NCI-H345 (cell line): Measurements from ENCODE around the gene KCND3.
"Not testable (repeated sequence)": the region's sequence is repeated elsewhere in the genome, so short reads cannot be mapped to it uniquely, and the experiment has no call there.

Experiments
- DNase-seq: peaks from one replicate; lab custom pipeline; 2025; lab: John Stamatoyannopoulos, UW

Gene KCND3

DNA sequence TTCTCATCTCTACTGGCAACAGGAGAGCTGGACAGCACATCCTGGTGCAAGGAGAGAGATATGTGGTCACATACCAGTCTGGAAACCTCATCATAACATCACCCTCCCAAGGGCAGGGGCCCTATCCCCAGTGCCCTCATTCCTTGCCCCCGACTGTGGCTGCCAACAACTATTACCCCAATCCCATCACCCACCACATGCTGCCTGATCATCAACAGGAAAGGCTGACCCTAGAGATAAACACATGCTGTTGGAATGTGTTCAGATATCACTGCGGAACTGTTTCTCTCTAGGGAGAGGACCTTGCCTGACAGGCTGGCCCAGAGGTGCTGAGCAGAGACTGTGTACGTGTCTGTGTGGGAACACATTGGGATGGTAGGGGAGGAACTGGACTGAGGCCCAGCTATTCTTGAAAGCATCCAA lies 245.8 kb downstream of the KCND3 start:
- DNase-seq, result no peak

DNA sequence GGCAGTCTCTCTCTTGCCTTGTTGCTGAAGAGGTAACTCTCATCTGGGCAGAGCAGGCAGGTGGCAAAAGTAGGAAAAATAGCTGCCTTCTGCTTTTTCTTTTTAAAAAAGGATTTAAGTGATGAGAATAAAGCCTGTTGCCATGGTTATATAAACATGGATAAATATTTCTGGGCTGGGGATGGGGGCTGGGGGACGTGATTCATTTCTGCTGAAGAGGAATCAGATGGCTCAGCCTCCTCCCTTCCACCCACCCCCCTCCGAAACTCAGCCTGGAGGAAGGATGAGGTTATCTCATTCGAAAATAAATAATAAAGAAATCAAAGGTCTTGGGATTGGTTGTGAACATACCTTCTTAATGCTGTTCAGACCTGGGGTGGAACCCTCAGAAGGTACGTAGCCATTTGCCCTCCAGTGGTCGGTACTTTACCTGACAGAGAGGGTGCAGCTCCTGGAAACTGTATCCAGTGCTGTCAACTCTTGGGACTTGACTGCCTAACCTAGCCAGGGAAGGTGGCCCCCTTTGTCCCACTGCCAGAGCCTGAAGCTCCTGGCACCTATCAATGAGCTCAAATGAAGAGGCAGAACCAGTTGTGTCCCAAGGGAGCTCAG lies 246.4 kb downstream of the KCND3 start:
- no peak for DNase-seq

DNA sequence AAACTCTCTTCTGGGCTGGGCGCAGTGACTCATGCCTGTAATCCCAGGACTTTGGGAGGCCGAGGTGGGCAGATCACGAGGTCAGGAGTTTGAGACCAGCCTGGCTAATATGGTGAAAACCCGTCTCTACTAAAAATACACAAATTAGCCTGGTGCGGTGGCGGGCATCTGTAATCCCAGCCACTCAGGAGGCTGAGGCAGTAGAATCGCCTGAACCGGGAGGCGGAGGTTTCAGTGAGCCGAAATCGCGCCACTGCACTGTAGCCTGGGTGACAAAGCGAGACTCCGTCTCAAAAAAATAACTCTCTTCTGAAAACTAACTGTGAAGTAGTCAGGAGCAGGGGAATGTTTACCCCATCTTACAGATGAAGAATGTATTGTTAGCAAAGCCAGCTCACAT lies 247.2 kb downstream of the KCND3 start:
- DNase-seq, result not testable (repeated sequence)

DNA sequence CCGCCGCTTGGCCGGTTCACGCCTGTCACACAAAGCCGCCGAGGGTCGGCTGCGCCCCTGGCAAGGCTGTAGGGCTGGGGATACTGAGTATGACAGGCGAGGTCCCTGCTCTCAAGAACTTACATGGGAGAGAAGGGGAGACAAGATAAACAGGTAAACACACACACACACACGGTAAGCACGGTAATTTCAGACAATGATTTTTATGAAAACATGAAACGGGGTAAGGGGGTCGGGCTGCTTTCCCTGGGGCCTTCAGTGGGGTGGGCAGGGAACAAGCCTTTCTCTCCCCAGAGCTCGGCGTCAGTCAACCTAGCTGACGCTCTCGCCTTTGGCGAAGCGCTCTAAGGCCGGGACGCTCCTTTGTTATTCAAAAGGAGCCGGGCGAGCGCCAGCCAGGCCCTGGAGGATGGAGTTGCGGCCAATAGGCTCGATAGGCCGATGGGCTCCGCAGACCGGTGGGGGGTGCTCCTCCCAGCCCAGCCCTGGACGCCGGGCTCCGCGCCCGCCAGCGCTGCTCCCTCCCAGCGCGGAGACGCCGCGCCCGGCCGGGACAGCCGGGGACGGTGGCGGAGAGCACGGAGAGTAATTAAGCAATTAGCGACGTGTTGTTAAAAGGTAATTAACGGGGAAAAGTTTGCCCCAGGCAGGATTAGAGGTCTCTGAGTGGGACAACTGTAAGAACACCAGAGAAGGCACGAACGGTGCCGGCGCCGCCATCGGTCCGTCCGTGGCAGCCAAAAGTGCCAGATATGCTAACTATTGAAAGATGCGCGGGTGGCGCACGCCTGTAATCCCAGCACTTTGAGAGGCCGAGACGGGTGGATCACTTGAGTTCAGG lies 249.3 kb downstream of the KCND3 start:
- DNase-seq, result peak; percentile 51

DNA sequence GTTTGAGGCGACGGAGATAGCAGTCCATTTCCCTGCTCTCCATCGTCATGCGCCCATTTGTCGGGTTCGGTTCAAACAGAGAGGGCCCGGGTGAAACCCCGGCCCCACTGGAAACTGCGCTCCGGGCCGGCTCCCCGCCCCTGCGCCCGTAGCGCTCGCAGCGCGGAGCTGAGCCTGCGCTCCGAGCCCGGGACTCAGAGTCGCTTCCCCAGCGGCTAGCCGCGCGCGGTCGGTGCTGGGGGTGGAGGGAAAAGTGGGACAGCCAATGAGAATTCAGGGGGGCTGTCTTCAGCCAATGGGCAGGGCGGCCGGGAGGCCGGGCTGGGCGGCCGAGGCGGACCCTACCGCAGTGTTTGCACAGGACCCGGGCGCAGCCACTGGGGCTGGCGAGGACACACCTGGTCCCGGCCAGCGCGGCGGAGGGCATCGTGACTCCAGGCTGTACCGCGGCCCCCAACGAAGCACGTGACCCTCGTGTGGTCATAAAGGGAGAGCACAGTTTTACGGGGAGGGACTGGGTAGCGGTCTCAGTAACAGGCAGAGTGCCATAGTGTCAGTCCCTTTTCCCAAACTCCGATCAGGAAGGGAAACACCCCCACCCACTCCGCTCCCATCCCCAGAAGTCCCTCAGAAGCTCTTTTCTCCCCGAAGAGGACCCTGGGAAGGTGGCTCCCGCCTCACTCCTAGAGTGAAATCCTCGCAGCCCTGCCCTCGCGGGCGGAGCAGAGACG lies 250.1 kb downstream of the KCND3 start, which contains the start of gene INKA2:
TSS of gene INKA2 (minus strand) at position 202 of the 731 bp plus-strand sequence. CDS start at position 49, 153 bp downstream.
- peak; percentile 96 for DNase-seq

DNA sequence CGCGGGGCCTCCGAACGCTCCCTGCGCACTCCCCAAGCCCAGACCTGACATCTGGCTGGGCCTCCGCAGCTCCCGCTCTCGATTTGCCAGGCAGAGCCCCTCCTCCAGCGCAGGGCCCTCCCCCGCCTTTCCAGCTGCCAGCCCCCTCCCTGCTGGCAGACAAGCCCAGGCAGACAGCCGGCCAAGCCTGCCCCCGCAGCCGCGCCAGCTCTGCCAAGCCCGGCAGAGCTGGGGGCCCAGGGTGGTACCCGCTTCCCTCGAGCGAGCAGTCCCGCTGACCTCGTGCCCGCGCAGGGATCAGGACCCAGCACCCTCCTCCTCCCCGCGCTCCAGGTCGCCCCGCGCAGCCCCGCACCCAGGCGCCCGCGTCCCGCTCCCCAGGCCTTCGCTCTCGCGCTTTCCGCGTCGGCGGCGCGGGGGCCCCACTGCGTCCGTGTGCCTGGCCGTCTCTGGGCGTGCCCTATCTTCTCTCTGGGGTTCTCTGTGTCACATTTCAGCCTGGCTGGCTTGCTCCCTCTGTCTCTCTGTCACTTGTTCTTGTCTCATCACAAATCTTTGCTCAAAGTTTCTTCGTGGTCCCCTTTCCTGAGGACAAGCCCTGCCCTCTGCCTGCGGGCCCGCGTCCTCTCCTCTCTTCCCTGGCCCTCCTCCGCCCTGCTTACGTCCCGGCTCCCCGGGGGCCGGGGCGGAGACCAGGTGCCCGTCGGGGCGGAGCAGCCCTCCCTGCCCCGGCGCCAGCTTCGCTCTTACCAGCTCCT lies 250.9 kb downstream of the KCND3 start:
- DNase-seq, result peak; percentile 87

DNA sequence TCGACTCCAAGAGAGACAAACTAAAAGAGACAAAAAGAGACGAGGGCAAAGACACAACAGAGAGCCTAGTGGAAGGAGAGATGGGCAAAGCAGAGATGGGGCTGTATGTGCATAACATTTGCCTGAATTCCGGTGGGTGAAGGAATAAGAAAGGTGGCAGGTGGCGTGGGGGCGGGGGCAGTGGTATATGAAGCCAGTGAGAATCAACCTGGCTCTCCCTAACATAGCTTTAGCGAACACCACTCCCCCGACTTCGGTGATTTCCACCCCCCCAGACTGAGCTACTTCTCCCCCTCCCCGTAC lies 251.4 kb downstream of the KCND3 start:
- DNase-seq, result no peak

DNA sequence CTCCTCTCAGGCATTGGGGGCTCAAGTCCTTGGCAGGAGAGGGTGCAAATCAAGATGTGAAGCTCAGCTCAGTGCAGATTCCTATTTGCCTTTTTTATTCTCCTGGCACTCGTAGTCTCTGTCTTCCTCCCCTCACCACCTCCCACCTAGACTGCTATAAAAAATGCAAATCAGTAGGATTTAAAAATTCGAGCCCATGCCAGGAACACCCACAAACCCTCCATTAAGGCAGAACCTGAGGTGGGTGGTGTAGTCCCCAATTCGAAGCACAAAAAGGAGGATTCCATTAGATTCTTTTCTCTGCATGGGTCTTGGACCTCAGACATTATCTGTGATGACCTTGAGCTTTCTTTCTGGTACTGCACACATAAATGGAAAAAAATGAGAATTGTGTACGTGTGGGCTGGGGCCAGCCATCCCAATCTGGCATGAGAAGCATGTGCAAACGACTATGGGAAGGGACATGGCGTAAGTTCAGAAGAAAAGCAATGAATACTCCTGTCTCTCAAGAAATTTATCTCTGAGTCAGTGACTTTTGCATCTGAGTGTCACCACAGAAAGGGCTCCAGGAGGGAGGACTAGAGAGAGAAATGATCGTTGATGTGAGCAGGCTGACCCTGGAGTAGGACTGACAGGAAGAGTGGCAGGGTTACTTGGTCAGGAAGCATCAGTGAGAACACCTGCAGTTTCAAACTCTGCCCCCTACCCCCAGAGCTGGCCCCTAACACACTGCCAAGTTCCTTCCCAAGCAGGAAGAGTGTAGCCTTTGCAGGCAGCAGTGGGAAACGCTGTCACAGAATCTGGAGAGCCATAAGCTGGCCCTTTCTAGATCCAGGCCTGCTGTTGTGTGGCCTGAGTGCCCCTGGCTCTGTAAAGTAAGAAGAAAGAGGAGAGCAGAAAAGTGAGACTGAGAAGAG lies 252.0 kb downstream of the KCND3 start:
- no peak for DNase-seq

DNA sequence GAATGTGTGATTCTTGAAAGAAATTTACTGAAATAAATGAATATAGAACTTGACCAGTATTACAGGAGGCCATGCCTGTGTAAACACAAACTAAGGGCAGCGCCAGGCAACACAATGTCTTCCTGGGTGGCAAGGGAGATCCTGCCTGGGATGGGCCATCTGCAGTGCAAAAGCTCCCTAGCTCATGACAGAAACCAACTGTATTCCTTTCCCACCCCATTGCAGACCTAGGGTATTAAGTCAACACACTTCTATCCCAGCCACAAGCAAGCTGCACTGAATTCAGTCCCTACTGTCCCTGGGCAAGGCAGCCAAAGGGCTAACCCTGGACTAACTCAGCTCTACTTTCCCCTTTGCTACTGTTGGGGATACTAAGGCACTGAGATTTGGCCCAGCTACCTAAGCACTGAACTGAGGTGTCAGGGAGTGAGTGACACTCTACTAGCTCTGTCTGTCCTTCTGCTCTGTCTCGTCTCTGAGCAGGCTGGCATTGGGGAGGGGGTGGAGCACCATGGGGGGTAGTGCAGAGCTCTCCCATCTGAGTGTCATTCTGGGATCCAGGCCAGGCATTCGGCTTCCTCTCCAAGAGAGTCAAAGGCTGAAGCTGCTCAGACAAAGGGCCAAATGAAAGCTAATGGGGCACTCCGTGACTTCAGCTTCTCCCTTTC lies 252.8 kb downstream of the KCND3 start:
- peak; percentile 78 for DNase-seq

DNA sequence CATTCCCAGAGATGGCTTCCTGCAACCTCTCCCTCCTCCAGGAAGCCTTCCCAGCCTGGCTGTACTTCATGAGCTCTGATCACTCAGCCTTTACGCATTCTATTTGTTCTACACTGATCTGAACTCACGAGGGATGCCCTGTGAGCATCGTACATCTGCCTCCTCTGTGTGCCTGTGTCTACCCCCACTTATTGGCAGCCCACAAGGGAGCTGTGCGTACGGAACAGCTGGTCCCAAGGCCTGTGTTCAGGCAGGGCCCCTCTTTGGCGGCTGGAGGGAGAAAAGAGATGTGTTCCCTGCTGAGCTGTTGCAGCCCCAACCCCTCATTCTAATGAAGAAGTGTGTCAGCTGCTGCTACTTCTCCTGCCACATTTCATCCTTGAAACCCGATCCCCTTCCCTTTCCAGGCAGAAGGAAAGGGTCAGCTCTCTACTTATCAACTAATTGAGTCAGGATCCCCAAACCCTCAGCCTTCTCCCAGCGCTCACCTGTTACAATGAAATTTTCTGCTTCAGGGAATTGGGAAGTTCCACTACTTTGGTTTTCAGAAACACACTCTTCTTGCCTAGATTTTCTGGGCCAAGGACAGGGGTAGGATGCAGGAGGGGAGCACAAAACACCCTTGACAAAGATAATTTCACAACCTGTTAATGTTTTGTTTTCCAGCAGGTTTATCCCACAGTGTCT lies 253.5 kb downstream of the KCND3 start:
- DNase-seq, result peak; percentile 65

DNA sequence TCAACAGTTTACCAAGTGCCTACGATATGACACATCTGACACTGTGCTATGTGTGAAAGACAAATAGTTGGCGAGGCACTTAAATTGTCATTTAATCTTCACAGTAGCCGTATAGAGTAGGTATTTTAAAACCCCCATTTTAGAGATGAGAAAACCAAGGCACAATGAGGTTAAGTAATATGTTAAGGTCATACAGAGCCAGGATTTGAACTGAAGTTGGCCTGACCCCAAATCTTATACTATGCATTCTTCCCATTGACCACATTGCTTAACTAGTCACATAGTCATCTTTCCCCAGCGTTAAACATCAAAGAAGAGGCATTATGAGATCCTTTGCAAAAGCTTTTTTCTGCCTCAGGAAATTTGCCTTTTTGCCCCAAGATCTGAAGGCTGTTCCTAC lies 254.1 kb downstream of the KCND3 start:
- no peak for DNase-seq

DNA sequence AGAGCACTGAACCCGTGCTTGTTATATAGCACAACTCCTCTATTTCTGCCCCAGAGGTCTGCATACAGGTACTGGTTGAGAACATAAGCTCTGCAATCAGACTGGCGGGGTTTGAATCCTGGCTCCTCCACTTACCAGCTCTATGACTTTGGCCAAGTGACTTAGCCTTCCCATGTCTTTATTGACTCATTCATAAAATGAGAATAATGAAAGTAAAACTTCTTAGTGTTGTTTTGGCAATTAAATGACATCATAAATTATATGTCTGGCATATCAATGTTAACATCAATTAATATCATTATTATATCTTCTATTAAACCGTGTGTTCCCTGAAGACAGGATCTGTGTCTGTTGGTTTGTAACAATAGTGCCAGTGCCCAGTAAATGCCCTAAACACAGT lies 254.6 kb downstream of the KCND3 start:
- DNase-seq, result no peak

DNA sequence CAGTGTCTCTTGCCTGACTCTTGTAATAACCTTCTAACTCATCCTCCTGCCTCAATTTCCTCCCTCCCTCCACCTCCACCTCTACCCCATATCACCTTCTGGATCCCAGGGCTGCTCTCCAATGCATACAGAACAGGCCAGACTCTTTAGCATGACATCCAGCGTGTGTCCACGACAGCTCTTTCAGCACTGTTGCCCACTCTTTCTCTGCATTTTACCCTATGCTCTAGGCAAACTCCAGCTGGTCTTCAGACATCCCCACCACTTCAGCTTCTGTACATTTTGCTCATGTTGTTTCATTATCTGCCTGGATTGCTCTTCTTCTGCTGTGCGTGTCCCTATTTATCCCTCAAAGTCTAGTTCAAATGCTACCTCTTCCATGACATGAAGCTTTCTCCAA lies 255.0 kb downstream of the KCND3 start:
- no peak for DNase-seq

DNA sequence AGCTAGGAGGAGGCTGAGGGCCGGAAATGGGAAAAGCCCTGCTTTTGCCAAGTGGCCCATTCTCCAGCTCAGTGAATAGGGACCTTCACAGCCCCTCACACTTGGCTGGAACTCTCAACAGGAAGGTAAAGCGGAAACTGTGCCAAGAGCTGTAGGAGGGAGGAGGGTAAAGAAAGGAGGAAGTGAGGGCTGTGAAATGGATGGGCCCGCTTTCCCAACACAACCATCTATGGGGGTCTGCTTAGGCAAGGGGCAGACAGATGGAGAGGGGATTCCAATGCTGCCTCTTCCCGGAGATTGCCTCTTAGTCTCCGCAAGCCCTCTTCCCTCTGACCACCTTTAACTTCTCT lies 255.5 kb downstream of the KCND3 start:
- DNase-seq, result no peak

DNA sequence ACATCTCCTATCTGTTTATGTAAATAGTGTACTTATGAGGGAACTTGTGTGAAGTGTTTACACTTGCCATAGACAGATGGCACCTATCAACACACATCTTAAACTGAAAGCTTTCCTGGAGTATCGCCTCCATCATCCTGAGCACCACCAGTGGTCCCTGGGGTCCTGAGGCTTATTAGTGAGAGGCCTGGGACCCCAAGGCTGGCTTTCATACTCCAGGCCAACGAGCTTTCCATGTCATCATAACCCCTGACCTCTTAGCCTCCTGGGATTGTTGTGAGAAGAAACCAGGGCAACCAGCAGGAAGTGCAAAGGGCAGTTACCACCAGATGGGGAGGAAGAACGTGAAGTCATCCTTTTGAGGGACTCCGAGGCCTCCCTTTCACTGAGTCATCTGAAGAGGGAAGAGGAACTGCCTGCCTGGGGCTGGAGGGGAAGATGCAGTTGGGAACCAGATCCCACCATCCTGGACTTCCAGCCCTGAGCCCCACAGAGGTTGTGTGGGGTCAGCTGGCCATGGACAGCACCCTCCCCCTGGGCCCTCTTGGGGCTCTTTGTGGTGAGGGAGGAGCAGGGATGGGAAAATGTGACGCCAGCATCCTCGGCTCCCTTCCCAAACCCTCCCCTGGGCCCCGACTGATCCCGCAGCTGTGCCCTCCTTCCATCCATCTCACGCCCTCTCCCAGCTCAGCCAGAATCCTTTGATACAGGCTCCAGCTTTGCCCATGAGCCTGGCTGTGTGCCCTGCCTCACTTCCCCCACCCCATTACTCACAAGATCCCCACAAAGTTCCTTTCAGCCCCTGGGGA lies 256.1 kb downstream of the KCND3 start:
- no peak for DNase-seq

DNA sequence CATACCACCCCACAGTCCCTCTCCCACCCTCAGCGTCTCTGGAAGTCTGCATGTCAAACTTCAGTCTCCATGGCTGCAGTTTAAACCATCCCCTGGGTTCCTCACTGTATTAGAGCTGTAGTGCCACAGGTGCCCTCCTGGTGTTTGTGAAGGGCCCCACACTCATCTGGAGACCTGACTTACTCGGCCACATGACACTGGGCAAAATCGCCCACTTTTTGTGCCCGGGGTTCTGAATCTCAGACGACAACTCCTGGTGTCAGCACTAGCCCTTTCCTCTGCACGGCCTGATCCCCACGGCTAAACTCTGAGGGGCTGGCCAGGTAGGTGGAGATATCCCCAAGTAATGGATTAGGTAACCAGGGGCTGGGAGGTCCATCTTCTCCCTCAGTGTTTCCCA lies 256.8 kb downstream of the KCND3 start:
- DNase-seq, result no peak

DNA sequence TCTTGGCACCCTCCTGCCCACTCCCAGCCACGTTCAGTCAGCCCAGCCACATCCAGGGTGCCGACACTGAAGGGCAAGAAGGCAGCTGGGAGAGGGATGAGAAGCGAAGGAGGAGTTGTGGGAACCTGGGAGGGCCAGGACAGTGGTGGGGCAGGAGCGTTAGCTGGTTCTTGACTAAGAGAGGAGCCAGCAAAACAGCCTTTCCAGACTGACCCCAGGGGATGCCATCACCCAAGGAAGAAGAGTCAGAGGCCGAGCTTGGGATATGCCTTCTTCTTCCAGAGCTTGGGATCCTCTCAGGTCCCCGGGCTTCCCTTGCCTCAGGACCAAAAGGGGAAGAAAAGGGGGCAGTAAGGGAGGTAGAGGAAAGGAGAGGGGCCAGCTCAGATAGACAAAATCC lies 257.5 kb downstream of the KCND3 start:
- DNase-seq, result no peak

DNA sequence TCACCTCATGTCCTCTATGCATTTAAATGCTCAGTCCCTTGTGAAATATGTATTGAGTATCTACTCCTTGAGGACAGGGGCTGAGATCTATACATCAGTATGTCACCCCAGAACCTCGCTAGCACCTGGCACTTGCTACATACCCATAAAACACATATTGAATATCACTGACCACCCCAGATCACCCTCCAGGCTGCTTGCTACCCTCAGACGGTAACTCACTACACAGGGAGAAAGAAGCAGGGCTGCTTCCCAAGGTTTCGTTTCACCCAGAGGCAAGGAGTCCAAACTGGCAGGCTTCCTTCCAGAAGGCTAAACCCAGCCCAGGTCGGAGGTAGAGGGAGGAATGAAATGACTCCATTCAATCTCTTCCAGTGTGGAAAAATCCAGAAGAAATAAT lies 258.8 kb downstream of the KCND3 start:
- no peak for DNase-seq

DNA sequence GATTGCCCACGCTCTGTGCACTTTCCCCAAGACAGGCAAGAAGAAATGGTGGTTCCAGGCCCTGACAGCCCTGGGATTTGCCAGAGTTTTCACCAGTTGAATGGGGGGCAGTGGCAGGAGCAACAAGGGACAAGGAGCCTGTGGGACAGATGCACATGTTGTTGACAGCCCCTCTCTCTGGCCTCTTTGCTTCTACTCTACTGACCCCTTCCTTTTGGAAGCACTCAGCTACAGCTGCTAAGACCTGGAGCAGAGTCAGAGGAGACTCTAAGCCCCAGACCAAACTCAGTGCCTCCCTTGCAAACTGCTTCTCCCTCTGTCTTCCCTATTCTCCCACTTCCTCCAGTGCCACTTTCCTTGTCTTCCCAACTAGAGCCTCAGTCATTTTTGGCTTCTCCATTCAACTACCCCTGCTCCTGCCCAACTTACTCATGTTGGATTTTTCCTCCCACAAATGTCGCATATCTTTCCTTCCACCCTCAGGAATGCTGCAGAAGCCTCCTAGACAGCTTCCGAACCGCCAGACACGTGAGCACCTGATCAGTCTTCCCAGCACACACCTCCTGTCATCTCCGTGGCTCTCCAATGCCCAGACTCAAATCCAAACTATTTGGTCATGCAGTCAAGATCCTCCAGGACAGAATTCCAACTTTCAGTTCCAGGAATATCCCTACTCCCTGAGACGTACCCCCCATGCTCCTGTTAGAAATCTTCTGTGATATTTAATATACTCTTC lies 259.4 kb downstream of the KCND3 start:
- no peak for DNase-seq
